CD4-positive, alpha-beta T cell (primary cell): ENCODE measurements around the gene HOXC10. TPM values are rescaled to one million over a fixed set of nuclear protein-coding genes. Genes with fewer than 3 reads are reported as not detected.

ENCODE experiments used
- ATAC-seq: fragments of 200-7000 bp; cut with Tn5 transposase; one replicate; pipeline ENCODE4 v1.10.0; 2022; ENCODE audit warnings: mild to moderate bottlenecking; ENCODE audit not compliant: poor library complexity
- CTCF ChIA-PET: fragments of 350-600 bp; sonication (Branson Sonifier 250); formaldehyde crosslinking; loops from one replicate; lab custom pipeline; 2021; ENCODE audit warnings: antibody characterized with exemption, inconsistent platforms; lab: Charles Lee
- POLR2A ChIA-PET: fragments of 350-600 bp; sonication (Branson Sonifier 250); formaldehyde crosslinking; loops from one replicate; lab custom pipeline; 2021; ENCODE audit warnings: antibody characterized with exemption, inconsistent platforms; lab: Charles Lee
- DNase-seq, 14 experiments: peaks; one replicate each; pipeline ENCODE4 v3.0.0-alpha.2; 2013 to 2020; ENCODE audit warnings: mixed read lengths in 2 of 14
- H3K27ac ChIP-seq, 2 donors: one replicate each; pipeline versions ENCODE4 v1.5.1 to v1.7.0; 2013; ENCODE audit warnings: low read length in 2 of 2, low read depth in 1 of 2, mild to moderate bottlenecking in 1 of 2
- H3K27me3 ChIP-seq, 2 experiments: 1 replicate in 1 of 2; 2 replicates in 1 of 2; pipeline versions ENCODE4 v1.6.1 to v1.7.0; 2013; ENCODE audit warnings: low read length in 2 of 2, control low read depth in 1 of 2, mild to moderate bottlenecking in 1 of 2, moderate library complexity in 1 of 2; ENCODE audit not compliant: insufficient read depth in 2 of 2, control insufficient read depth in 1 of 2
- H3K36me3 ChIP-seq: one replicate; pipeline ENCODE4 v1.6.1; 2013; ENCODE audit warnings: low read length, control low read depth; ENCODE audit not compliant: insufficient read depth
- H3K4me1 ChIP-seq: one replicate; pipeline ENCODE4 v1.6.1; 2013; ENCODE audit warnings: low read length, control low read depth; ENCODE audit not compliant: insufficient read depth
- H3K4me3 ChIP-seq: one replicate; pipeline ENCODE4 v1.5.1; 2013; ENCODE audit warnings: mild to moderate bottlenecking, low read length, moderate library complexity
- H3K9me3 ChIP-seq, 2 experiments: 1 replicate in 1 of 2; 2 replicates in 1 of 2; pipeline versions ENCODE4 v1.6.1 to v1.7.0; 2013; ENCODE audit warnings: low read length in 2 of 2, mild to moderate bottlenecking in 2 of 2, control low read depth in 1 of 2, moderate library complexity in 1 of 2; ENCODE audit not compliant: control insufficient read depth in 1 of 2, insufficient read depth in 1 of 2
- H3K27ac Mint-ChIP-seq: one replicate; pipeline ENCODE4 v1.8.0; 2020; ENCODE audit warnings: mixed read lengths
- H3K27me3 Mint-ChIP-seq: one replicate; pipeline ENCODE4 v1.8.0; 2021; ENCODE audit warnings: mixed read lengths
- H3K36me3 Mint-ChIP-seq: one replicate; pipeline ENCODE4 v1.8.0; 2021; ENCODE audit warnings: low read depth, mixed read lengths
- H3K4me1 Mint-ChIP-seq: one replicate; pipeline ENCODE4 v1.8.0; 2021; ENCODE audit warnings: low read depth, mixed read lengths
- H3K4me3 Mint-ChIP-seq: one replicate; pipeline ENCODE4 v1.8.0; 2020; ENCODE audit warnings: mild to moderate bottlenecking, mixed read lengths
- H3K9me3 Mint-ChIP-seq: one replicate; pipeline ENCODE4 v1.8.0; 2020; ENCODE audit warnings: mixed read lengths
- CTCF ChIP-seq: fragments of 200-600 bp; IDR thresholded peaks from one replicate; pipeline ENCODE4 v1.8.0; 2022; ENCODE audit warnings: antibody characterized with exemption, mild to moderate bottlenecking
- intact Hi-C, 2 experiments: fragments of 100-400 bp; cut with DNase I in 1 of 2; cut with micrococcal nuclease in 1 of 2; formaldehyde crosslinking; loops; one replicate each; pipeline versions ENCODE4 v1.15.1 to v1.9.0; 2023 to 2025; cut with DNase I, micrococcal nuclease
- total RNA-seq, 174 experiments: library from RNA in 2 of 174; stranded (reverse) in 2 of 174; gene quantifications; one replicate each; pipeline ENCODE4 v1.2.3 and lab custom pipeline; 2021 to 2026

HOXC10 gene
- total RNA-seq, 2 experiments from 2014 or later: not detected

- Histone ChIP-seq H3K4me3 (no peak overlapping the region), H3K9me3 (peaks cover 10 to 42% of the 10 kb centered on the region in 2 experiments), H3K4me1 (peaks cover 31% of the 10 kb centered on the region), H3K27ac (no peak overlapping the region), H3K27me3 (peaks cover 93 to 100% of the 10 kb centered on the region in 2 experiments), H3K36me3 (no peaks in the 10 kb centered on the region)
- intact Hi-C loops: no loop called here
- POLR2A ChIA-PET: no interaction called here
- ATAC-seq (no peak), DNase-seq (no peak)
- no peak for TF ChIP-seq CTCF
- Mint-ChIP-seq H3K27ac (no peak overlapping the region), H3K36me3 (no peaks in the 10 kb centered on the region), H3K4me1 (peaks cover 8% of the 10 kb centered on the region), H3K4me3 (no peak overlapping the region), H3K9me3 (peaks cover 2% of the 10 kb centered on the region), H3K27me3 (peaks cover 97% of the 10 kb centered on the region)
- CTCF ChIA-PET: interaction anchor here (1.3 kb wide), 1 partner anchor 172 kb away, joined by 3 read pairs; no protein-coding TSS in a partner anchor
Measured at GRCh38 chr12:54035568-54036264, 50.8 kb downstream of the HOXC10 start.

- ChIA-PET CTCF (interaction anchor here (0.5 kb wide), 1 partner anchor 183 kb away, joined by 5 read pairs; no protein-coding TSS in a partner anchor), POLR2A (no interaction called here)
- Mint-ChIP-seq H3K36me3 (no peaks in the 10 kb centered on the region), H3K9me3 (peaks cover 2% of the 10 kb centered on the region), H3K4me3 (no peak overlapping the region), H3K27me3 (peaks cover 96% of the 10 kb centered on the region), H3K27ac (no peak overlapping the region), H3K4me1 (peaks cover 8% of the 10 kb centered on the region)
- Histone ChIP-seq H3K4me3 (no peak overlapping the region), H3K27me3 (peaks cover 89 to 98% of the 10 kb centered on the region in 2 experiments), H3K4me1 (peaks cover 25% of the 10 kb centered on the region), H3K9me3 (peaks cover 10 to 32% of the 10 kb centered on the region in 2 experiments), H3K27ac (no peak overlapping the region), H3K36me3 (no peaks in the 10 kb centered on the region)
- no peak for ATAC-seq
- no peak for TF ChIP-seq CTCF
- intact Hi-C loops: no loop called here
- no peak for DNase-seq
Measured at GRCh38 chr12:54036620-54037359, 51.8 kb downstream of the HOXC10 start.

GRCh38 chr12:54037360-54038283, 52.7 kb downstream of the HOXC10 start:
- peaks cover 23% of the 10 kb centered on the region for H3K4me1 ChIP-seq
- ChIA-PET POLR2A (no interaction called here), CTCF (no interaction called here)
- H3K27ac Mint-ChIP-seq: no peak overlapping the region
- H3K4me3 ChIP-seq: no peak overlapping the region
- peaks cover 8 to 29% of the 10 kb centered on the region in 2 experiments for H3K9me3 ChIP-seq
- H3K4me1 Mint-ChIP-seq: peaks cover 8% of the 10 kb centered on the region
- DNase-seq (no peak), ATAC-seq (no peak)
- H3K4me3 Mint-ChIP-seq: no peak overlapping the region
- H3K27ac ChIP-seq: no peak overlapping the region
- intact Hi-C loops: no loop called here
- no peaks in the 10 kb centered on the region for H3K36me3 Mint-ChIP-seq
- H3K9me3 Mint-ChIP-seq: peaks cover 2% of the 10 kb centered on the region
- H3K27me3 Mint-ChIP-seq: peaks cover 96% of the 10 kb centered on the region
- TF ChIP-seq CTCF: no peak
- peaks cover 86 to 96% of the 10 kb centered on the region in 2 experiments for H3K27me3 ChIP-seq
- H3K36me3 ChIP-seq: no peaks in the 10 kb centered on the region
